Natural killer cell (primary cell): ENCODE data around the gene APOA4. TPM values are rescaled to one million over a fixed set of nuclear protein-coding genes. Genes with fewer than 3 reads are reported as not detected.
A peak's percentile ranks its signal among the peaks of the same experiment; 100 is the strongest.

Experiments
- ATAC-seq, 3 donors: fragments of 150-1000 bp in 2 of 3; fragments of 200-7000 bp in 1 of 3; cut with Tn5 transposase; 1 replicate in 1 of 3; 2 replicates in 2 of 3; pipeline ENCODE4 v1.10.0; 2021; ENCODE audit warnings: mild to moderate bottlenecking in 2 of 3, moderate library complexity in 2 of 3
- DNase-seq, 2 donors: peaks; one replicate each; pipeline versions ENCODE4 v3.0.0 to v3.0.0-alpha.2; 2013 to 2021; ENCODE audit warnings: mixed read lengths in 1 of 2
- H3K27ac ChIP-seq: one replicate; pipeline ENCODE4 v1.5.1; 2013; ENCODE audit warnings: mild to moderate bottlenecking, low read length
- H3K27me3 ChIP-seq: one replicate; pipeline ENCODE4 v1.6.1; 2013; ENCODE audit warnings: low read length; ENCODE audit not compliant: control insufficient read depth, insufficient read depth
- H3K36me3 ChIP-seq: one replicate; pipeline ENCODE4 v1.6.1; 2013; ENCODE audit warnings: low read length; ENCODE audit not compliant: control insufficient read depth, insufficient read depth
- H3K4me1 ChIP-seq: one replicate; pipeline ENCODE4 v1.6.1; 2013; ENCODE audit warnings: low read length; ENCODE audit not compliant: control insufficient read depth, insufficient read depth
- H3K4me3 ChIP-seq: one replicate; pipeline ENCODE4 v1.5.1; 2013; ENCODE audit warnings: low read length
- H3K9me3 ChIP-seq: one replicate; pipeline ENCODE4 v1.6.1; 2013; ENCODE audit warnings: low read length; ENCODE audit not compliant: control insufficient read depth, insufficient read depth
- H3K27ac Mint-ChIP-seq, 2 donors: one replicate each; pipeline ENCODE4 v1.8.0; 2022; ENCODE audit warnings: mild to moderate bottlenecking in 2 of 2, mixed read lengths in 2 of 2, moderate library complexity in 1 of 2
- H3K27me3 Mint-ChIP-seq, 2 donors: one replicate each; pipeline ENCODE4 v1.8.0; 2022; ENCODE audit warnings: low read depth in 2 of 2, mixed read lengths in 2 of 2
- H3K36me3 Mint-ChIP-seq: one replicate; pipeline ENCODE4 v1.8.0; 2022; ENCODE audit warnings: mixed read lengths
- H3K4me1 Mint-ChIP-seq, 2 donors: one replicate each; pipeline ENCODE4 v1.8.0; 2022; ENCODE audit warnings: mixed read lengths in 2 of 2
- H3K4me3 Mint-ChIP-seq: one replicate; pipeline ENCODE4 v1.8.0; 2022; ENCODE audit warnings: mild to moderate bottlenecking, moderate library complexity, mixed read lengths
- H3K9me3 Mint-ChIP-seq, 2 donors: one replicate each; pipeline ENCODE4 v1.8.0; 2022; ENCODE audit warnings: mixed read lengths in 2 of 2
- WGBS: methylation state at CpG from one replicate; pipeline ENCODE4 v1.1.7; 2013; ENCODE audit warnings: missing lambda C conversion rate; ENCODE audit not compliant: insufficient coverage; 5-methylcytosine and 5-hydroxymethylcytosine counted together
- intact Hi-C: fragments of 100-400 bp; cut with micrococcal nuclease; formaldehyde crosslinking; loops from one replicate; pipeline ENCODE4 v1.14.2; 2022
- total RNA-seq, 4 donors: library from RNA; stranded (reverse); fragments of 120-200 nt in 1 of 4; gene quantifications; one replicate each; pipeline versions ENCODE4 v1.2.3 to v1.2.4, GENCODE V29; 2013 to 2022
- TF ChIP-seq, protein P1 (sequence below): fragments of 200-600 bp; IDR thresholded peaks from one replicate; pipeline ENCODE4 v1.8.0; 2022; ENCODE audit warnings: antibody characterized with exemption

Gene APOA4
- total RNA-seq, 3 donors from 2014 or later (not counting 1 experiment from before 2014, with no cell fraction given) = not detected

DNA sequence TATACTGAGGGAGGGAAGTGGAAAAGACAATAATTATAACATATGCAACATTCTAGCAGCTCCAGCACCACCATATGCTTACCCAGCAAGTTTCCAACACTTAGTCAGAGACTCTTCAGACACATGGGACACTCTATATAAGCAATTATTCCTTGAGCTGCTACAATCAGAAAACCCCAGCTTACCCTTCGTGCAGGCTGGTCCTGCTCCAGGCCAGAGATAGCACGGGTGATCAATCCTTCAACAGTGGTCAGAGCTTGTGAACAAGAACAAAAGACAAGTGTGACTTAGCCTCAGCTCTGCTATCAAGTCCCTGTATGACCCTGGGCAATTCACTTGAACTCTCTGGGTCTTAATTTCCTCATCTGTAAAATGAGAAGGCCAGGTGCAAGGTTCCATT lies 36.8 kb downstream of the APOA4 start:
- Histone ChIP-seq H3K4me3 (no peak overlapping the region), H3K27me3 (no peaks in the 10 kb centered on the region), H3K27ac (no peak overlapping the region), H3K9me3 (no peaks in the 10 kb centered on the region), H3K4me1 (peaks cover 25% of the 10 kb centered on the region), H3K36me3 (peaks cover 51% of the 10 kb centered on the region)
- H3K4me1 Mint-ChIP-seq = peaks cover 30 to 46% of the 10 kb centered on the region in 2 donors
- TF ChIP-seq, protein P1, sequence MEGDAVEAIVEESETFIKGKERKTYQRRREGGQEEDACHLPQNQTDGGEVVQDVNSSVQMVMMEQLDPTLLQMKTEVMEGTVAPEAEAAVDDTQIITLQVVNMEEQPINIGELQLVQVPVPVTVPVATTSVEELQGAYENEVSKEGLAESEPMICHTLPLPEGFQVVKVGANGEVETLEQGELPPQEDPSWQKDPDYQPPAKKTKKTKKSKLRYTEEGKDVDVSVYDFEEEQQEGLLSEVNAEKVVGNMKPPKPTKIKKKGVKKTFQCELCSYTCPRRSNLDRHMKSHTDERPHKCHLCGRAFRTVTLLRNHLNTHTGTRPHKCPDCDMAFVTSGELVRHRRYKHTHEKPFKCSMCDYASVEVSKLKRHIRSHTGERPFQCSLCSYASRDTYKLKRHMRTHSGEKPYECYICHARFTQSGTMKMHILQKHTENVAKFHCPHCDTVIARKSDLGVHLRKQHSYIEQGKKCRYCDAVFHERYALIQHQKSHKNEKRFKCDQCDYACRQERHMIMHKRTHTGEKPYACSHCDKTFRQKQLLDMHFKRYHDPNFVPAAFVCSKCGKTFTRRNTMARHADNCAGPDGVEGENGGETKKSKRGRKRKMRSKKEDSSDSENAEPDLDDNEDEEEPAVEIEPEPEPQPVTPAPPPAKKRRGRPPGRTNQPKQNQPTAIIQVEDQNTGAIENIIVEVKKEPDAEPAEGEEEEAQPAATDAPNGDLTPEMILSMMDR = no peak
- WGBS = 94% methylated on average over 2 of the region's 2 CpGs
- H3K27me3 Mint-ChIP-seq = no peaks in the 10 kb centered on the region
- peak overlapping the region; percentile 91 for H3K4me3 Mint-ChIP-seq
- peak overlapping the region; percentile 96 to 97 for H3K27ac Mint-ChIP-seq
- no peak for DNase-seq
- peaks cover 19% of the 10 kb centered on the region for H3K36me3 Mint-ChIP-seq
- ATAC-seq = no peak
- intact Hi-C loops = loop anchor here (2.0 kb wide), 1 partner anchor 14 kb away; the partner anchor contains the start of gene BUD13
- H3K9me3 Mint-ChIP-seq = no peaks in the 10 kb centered on the region

DNA sequence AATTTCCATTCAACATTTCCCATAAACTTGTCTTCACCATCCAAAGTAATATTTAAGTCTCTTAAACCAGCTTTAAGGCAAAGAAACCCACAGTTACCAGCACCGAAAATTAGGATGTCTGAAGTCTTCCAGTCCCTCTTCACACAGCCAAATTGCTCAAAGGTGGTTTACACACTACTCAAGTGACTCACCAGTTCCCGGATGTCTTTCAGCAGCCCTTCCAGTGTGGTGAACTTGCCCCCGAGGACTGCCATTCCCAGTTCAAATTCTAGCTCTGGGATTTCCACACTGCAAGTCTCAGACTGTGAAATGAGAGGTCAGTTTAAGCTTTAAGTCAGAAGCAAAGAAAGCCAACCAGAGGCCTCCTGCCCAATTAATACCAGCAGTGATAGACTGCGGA lies 40.4 kb downstream of the APOA4 start:
- H3K4me1 Mint-ChIP-seq = peaks cover 20 to 27% of the 10 kb centered on the region in 2 donors
- DNase-seq (no peak), ATAC-seq (no peak)
- H3K27me3 ChIP-seq = no peaks in the 10 kb centered on the region
- no peaks in the 10 kb centered on the region for H3K9me3 ChIP-seq
- peaks cover 83% of the 10 kb centered on the region for H3K36me3 ChIP-seq
- 78% methylated on average over 4 of the region's 4 CpGs for WGBS
- H3K4me3 Mint-ChIP-seq = no peak overlapping the region
- peaks cover 11% of the 10 kb centered on the region for H3K4me1 ChIP-seq
- H3K9me3 Mint-ChIP-seq = no peaks in the 10 kb centered on the region
- H3K27ac Mint-ChIP-seq = no peak overlapping the region
- no peaks in the 10 kb centered on the region for H3K27me3 Mint-ChIP-seq
- no peak overlapping the region for H3K4me3 ChIP-seq
- intact Hi-C loops = no loop called here
- H3K36me3 Mint-ChIP-seq = peaks cover 27% of the 10 kb centered on the region
- TF ChIP-seq, protein P1 = no peak
- no peak overlapping the region for H3K27ac ChIP-seq

DNA sequence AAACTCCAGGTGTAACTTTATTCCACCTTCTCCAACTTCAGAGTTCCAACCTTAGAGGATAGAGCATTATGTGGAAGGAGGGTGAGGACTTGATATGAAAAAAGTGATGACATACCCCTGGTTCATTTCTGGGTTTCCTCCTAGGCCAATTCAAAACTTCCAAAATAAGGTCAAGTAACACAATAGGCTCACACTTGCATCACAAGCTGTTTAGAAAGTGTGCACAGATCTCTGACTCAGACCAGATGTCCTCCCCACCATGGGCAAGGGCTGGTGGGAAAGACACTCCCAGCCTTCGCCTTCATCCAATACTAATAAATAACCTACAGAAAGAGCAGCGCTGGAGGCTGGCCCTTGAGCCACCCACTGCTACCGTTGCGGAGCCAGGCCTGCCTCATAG lies 44.5 kb downstream of the APOA4 start:
- Histone ChIP-seq H3K36me3 (peaks cover 59% of the 10 kb centered on the region), H3K27ac (no peak overlapping the region), H3K9me3 (no peaks in the 10 kb centered on the region), H3K27me3 (no peaks in the 10 kb centered on the region), H3K4me3 (no peak overlapping the region), H3K4me1 (no peaks in the 10 kb centered on the region)
- Mint-ChIP-seq H3K4me1 (peaks cover 4 to 11% of the 10 kb centered on the region in 2 donors), H3K36me3 (peaks cover 16% of the 10 kb centered on the region), H3K27ac (no peak overlapping the region), H3K4me3 (no peak overlapping the region), H3K27me3 (no peaks in the 10 kb centered on the region), H3K9me3 (no peaks in the 10 kb centered on the region)
- no peak for DNase-seq
- intact Hi-C loops = no loop called here
- ATAC-seq = no peak
- TF ChIP-seq, protein P1 = no peak
- 95% methylated on average over 4 of the region's 4 CpGs for WGBS

DNA sequence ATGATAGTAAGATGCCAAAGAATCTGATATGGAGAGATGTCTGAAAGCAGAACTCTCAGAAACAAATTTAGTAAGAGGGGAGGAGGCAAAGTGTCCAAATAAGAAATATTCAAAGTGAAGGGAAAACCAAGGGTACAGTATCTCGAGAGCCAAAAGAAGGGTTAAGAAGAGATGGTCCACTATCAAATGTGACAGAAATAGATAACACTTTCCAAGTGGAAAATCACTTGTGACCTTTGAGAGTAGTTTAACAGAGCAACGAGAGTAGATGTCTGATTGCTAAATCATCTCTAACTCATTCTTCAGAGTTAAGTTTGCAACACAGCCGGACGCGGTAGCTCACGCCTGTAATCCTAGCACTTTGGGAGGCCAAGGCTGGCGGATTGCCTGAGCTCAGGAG lies 46.0 kb downstream of the APOA4 start:
- Histone ChIP-seq H3K36me3 (peaks cover 44% of the 10 kb centered on the region), H3K4me3 (no peak overlapping the region), H3K27ac (no peak overlapping the region), H3K9me3 (no peaks in the 10 kb centered on the region), H3K4me1 (peaks cover 8% of the 10 kb centered on the region), H3K27me3 (no peaks in the 10 kb centered on the region)
- no peak overlapping the region for H3K4me3 Mint-ChIP-seq
- TF ChIP-seq, protein P1 = no peak
- H3K9me3 Mint-ChIP-seq = no peaks in the 10 kb centered on the region
- DNase-seq = no peak
- H3K4me1 Mint-ChIP-seq = peaks cover 14 to 15% of the 10 kb centered on the region in 2 donors
- peaks cover 16% of the 10 kb centered on the region for H3K36me3 Mint-ChIP-seq
- intact Hi-C loops = no loop called here
- H3K27ac Mint-ChIP-seq = peak overlapping the region in 1 of 2 donors; percentile 0
- no peaks in the 10 kb centered on the region for H3K27me3 Mint-ChIP-seq
- ATAC-seq = no peak
- WGBS = 95% methylated on average over 7 of the region's 7 CpGs
